GM12891 (cell line): Measurements from ENCODE around the gene DHRS4L2.
"Not testable (repeated sequence)": the region's sequence is repeated elsewhere in the genome, so short reads cannot be mapped to it uniquely, and the experiment has no call there.

Source experiments
- DNase-seq: peaks from one replicate; pipeline ENCODE4 v3.0.0; 2011; ENCODE audit warnings: low spot score; ENCODE audit not compliant: insufficient read length
- FAIRE-seq: peaks from 2 replicates; lab custom pipeline; 2011; peaks lifted over from hg19 to GRCh38; lab: Jason Lieb, UNC
- PAX5 ChIP-seq: IDR thresholded peaks from 2 replicates; pipeline ENCODE4 v1.6.1; 2011; ENCODE audit warnings: low read length, moderate library complexity, mild to moderate bottlenecking; ENCODE audit not compliant: insufficient read depth, severe bottlenecking
- POLR2A ChIP-seq: IDR thresholded peaks from 2 replicates; pipeline ENCODE4 v1.6.1; 2011; ENCODE audit warnings: low read depth, low read length, control low read depth
- POLR2AphosphoS5 ChIP-seq: IDR thresholded peaks from 2 replicates; pipeline ENCODE4 v1.6.1; 2011; ENCODE audit warnings: low read depth, low read length, control low read depth
- POU2F2 ChIP-seq: IDR thresholded peaks from 2 replicates; pipeline ENCODE4 v1.6.1; 2011; ENCODE audit warnings: low read depth, mild to moderate bottlenecking, control low read depth, low read length, moderate library complexity
- SPI1 ChIP-seq: IDR thresholded peaks from 2 replicates; pipeline ENCODE4 v1.6.1; 2011; ENCODE audit warnings: low read depth, low read length, control low read depth
- TAF1 ChIP-seq: IDR thresholded peaks from 2 replicates; pipeline ENCODE4 v1.6.1; 2011; ENCODE audit warnings: low read depth, low read length, control low read depth

The DHRS4L2 gene

DNA sequence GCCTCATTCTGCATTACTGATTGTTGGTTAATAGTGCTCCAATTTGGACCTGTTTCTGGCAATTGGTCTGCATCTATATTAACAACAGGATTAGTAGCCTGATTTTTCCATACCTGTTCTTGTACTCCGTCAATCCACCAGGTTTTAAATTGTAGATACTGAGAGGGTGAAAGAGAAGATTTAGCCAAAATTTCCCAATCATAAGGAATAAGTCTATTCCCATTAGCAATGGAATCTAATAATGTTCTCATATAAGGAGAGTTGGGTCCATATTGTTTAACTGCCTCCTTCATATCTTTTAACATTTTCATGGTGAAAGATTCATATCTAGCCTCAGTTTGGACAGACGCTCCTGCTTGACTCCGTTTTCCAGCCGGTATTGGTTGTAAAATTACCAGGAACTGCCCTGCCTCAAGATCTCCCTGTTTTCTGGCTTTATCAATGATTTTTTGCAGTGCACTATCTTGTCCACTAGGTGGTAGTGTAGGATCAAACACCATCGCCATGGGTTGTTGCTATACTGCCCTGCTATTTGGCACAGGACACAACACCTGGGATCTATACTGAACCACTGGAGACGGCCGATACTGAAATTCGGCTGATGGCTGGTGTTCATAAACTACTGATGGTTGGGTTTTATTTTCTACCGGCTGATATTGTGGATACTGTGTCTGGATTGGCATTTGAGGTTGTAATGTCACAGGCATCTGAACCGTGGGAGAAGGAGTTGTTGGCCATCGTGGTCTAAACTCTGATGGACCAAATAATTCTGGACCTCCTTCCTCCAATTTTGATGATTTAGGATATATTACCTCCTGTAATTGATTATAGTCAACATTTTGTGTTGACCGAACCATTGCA lies 25.2 kb downstream of the DHRS4L2 start:
- FAIRE-seq (peak; percentile 89), DNase-seq (peak; percentile 57)
- TF ChIP-seq POLR2AphosphoS5 (no peak), SPI1 (0 out of 2 replicates have a peak, but pooled peaks have one; percentile 4)

DNA sequence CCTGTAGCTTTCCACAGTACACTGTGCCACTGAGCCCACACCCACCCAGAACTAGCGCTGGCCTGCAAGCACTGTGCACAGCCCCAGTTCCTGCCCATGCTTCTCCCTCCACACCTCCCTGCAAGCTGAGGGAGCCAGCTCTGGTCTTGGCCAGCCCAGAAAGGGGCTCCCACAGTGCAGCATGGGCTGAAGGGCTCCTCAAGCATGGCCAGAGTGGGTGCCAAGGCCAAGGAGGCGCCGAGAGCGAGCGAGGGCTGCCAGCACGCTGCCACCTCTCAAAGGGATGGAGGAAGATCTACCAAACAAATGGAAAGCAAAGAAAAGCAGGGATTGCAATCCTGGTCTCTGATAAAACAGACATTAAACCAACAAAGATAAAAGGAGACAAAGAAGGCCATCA lies 27.0 kb downstream of the DHRS4L2 start:
- not testable (repeated sequence) for DNase-seq, FAIRE-seq

DNA sequence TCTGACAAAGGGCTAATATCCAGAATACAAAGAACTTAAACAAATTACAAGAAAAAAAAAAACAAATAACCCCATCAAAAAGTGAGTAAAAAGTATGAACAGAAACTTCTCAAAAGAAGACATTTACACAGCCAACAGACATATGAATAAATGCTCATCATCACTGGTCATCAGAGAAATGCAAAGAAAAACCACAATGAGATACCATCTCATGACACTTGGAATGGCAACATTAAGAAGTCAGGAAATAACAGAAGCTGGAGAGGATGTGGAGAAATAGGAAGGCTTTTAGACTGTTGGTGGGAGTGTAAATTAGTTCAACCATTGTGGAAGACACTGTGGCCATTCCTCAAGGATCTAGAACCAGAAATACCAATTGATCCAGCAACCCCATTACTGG lies 30.2 kb downstream of the DHRS4L2 start:
- FAIRE-seq, DNase-seq: not testable (repeated sequence)

DNA sequence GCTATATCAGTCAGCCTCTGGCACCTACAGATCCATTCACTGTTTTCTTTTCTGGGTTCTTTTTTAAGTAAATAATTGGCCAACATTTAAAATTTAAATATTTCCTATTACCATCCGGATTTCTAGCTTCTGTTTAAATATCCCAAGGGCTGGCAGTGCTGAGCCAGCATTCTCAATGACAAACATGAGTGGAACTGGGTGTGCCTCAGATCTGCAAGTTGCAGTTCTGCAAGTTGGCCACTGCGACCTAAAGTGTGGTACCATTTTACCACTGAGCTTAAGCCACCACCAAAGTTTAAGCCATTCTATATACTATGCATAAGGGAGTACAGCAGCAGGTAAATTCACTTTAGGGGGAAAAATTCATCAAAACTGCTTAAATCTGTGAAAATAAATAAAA lies 31.2 kb downstream of the DHRS4L2 start:
- not testable (repeated sequence) for FAIRE-seq, DNase-seq

DNA sequence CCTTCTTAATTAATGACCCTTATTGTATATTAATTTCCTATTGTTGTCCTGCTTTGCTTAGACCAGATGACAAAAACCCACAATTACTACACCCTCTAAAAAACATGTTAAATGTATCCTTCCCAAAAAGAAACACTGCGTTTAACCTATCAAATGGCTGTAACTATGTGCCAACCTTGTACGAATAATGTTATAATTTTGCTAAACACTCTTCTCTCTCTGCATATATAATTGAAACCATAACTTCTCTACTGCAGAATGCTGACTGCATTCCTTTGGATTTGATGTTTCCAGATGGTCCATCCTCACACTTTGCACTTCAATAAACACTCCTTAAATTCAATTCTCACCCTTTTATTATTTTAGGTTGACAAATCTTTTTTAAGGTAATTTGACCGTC lies 31.8 kb downstream of the DHRS4L2 start:
- FAIRE-seq, DNase-seq: not testable (repeated sequence)

DNA sequence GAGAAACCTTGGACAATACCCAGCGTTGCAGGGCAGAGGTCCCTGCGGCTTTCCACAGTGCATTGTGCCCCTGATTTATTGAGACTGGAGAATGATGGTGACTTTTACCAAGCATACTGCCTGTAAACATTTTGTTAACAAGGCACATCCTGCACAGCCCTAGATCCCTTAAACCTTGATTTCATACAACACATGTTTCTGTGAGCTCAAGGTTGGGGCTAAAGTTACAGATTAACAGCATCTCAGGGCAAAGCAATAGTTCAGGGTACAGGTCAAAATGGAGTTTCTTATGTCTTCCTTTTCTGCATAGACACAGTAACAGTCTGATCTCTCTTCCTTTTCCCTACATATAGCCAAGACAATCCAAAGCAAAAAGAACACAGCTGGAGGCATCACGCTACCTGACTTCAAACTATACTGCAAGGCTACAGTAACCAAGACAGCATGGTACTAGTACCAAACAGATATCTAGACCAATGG lies 36.2 kb downstream of the DHRS4L2 start:
- not testable (repeated sequence) for FAIRE-seq, DNase-seq

DNA sequence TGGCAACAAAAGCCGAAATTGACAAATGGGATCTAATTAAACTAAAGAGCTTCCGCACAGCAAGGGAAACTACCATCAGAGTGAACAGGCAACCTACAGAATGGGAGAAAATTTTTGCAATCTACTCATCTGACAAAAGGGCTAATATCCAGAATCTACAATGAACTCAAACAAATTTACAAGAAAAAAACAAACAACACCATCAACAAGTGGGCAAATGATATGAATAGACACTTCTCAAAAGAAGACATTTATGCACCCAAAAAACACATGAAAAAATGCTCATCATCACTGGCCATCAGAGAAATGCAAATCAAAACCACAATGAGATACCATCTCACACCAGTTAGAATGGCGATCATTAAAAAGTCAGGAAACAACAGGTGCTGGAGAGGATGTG lies 41.0 kb downstream of the DHRS4L2 start:
- DNase-seq, FAIRE-seq: not testable (repeated sequence)

DNA sequence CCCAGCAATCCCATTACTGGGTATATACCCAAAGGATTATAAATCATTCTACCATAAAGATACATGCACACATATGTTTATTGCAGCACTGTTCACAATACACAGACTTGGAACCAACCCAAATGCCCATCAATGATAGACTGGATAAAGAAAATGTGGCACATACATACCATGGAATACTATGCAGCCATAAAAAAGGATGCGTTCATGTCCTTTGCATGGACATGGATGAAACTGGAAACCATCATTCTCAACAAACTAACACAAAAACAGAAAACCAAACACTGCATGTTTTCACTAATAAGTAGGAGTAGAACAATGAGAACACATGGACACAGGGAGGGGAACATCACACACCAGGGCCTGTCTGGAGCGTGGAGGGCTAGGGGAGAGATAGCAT lies 42.6 kb downstream of the DHRS4L2 start:
- not testable (repeated sequence) for DNase-seq, FAIRE-seq

DNA sequence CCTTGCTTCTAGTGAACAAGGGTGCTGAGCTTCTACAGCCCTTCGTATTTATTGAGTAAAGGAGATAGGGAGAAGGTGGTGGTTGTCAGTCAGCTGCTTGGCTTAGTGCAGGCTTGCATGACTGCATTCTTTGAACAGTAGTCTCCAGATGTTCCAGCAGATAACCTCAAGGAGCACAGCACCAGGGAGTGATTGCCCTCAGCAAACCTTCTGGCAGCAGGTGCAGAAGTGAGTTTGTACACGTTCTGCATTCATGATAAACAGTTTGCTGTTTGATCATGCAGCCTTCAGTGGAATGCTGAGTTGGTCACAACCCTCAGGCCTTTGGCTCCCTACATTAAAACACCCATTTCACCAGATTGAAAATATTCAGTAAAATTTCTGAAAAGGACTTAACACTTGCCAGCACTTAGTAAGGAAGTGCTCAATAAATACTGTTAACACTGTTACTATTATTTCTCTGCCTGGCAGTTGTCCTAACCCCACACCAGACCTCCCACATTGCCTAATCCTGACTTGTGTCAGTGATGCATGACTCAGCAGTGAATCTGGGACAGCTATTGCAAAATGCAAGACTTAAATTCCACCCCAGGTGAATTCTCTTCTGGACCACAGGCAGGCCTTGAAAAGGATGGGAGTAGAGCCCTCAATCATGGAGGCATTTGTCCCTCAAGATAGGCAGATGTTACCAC lies 44.1 kb downstream of the DHRS4L2 start:
- TF ChIP-seq PAX5 (no peak), TAF1 (no peak), POLR2AphosphoS5 (no peak), POLR2A (no peak), POU2F2 (no peak), SPI1 (no peak)
- DNase-seq, result no peak
- no peak for FAIRE-seq

DNA sequence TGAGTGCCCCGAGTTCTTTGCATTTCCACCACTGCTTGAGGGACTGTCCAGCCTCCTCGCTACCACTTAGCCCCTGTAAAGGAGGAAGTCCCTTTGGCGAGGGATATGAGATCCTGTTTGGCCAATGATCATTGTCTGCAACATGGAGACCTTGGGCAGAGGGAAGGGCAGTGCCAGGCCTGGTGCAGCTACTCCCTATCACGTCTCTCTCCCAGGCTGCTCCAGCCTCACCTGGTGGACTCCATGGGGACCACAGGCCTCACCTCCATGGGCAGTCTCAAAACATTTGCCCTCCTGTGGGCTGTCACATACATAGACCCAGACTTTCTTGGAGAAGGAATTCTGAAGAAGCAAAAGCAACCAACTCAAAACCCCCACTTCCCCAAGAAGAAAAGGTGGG lies 47.0 kb downstream of the DHRS4L2 start:
- not testable (repeated sequence) for DNase-seq, FAIRE-seq

DNA sequence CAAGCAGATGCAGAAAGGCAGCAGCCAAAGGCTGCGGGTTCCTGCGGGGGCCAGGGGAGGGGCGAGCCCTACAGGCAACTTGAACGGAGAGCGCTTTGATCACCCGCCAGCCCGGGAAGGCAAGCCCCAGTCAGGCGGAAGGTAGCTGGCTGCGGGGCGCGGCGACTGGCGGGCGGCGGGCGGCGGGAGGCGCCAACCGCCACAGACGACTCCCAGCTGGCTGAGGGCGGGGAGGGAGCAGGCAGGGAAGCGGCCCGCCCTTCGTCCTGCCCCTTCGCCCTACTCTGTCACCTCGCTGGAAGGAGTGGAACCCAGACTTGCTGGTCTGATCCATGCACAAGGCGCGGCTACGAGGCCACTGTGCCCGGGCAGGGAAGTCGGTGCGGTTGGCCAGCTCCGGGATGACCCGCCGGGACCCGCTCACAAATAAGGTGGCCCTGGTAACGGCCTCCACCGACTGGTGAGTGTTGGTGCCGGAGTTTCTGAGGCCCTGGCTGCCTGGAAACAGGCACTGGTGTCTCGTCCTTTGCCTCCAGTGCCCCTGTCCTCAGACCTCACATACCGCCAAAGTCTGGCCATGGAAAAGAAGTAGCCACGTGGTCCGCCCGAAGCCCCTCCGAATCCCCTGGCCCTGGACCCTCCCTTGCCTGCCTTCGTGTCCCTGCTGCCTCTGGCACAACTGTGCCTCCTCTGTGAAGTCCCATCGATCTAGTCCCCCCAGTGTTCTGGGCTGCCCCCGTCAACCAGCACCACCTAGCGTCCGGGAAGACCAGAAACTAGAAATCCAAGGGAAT lies 47.6 kb downstream of the DHRS4L2 start:
- TF ChIP-seq POLR2AphosphoS5 (no peak), PAX5 (no peak), POLR2A (no peak), TAF1 (no peak), POU2F2 (no peak), SPI1 (no peak)
- no peak for DNase-seq
- no peak for FAIRE-seq

DNA sequence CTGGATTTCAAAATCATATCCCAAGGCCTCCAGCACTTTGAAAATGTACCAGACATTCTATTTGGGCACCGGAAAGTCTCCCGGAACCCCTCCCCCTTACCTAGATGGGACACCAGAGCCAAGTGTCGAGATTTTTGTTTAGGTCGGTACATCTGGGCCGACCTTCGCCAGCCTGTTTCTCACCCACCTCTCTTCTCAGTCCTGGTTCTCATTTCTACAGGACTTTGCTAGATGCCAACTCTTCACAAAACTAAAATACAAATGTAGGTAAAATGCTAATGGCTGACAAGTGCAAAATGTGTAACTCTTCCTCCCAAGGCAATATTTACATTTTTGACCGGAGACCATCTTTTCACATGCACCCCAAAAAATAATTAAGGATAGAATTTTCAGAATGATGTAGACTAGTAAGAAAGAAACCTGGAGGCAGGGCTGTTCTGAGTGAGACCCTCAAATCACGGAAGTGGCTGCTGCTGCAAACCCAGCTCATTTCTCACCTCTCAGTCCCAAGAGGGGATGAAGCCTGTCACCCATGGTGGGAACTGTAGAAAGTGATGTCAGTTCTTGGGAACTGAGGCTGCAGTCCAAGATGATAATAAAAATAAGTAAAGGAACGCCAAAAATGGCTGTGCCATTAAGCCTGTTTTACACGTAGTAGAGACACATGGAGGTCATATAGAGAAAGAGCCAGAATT lies 48.4 kb downstream of the DHRS4L2 start:
- FAIRE-seq, DNase-seq: not testable (repeated sequence)
